H9 (cell line): ENCODE data around the gene NPHP4. TPM values are rescaled to one million over a fixed set of nuclear protein-coding genes. Genes with fewer than 3 reads are reported as not detected.

Experiments
- DNase-seq: peaks from one replicate; pipeline ENCODE4 v3.0.0-alpha.2; 2017
- H2AFZ ChIP-seq: one replicate; pipeline ENCODE4 v1.6.1; 2013; ENCODE audit warnings: mild to moderate bottlenecking, low read length, control low read depth, moderate library complexity
- H2AK5ac ChIP-seq: 2 replicates; pipeline ENCODE4 v1.6.1; 2013; ENCODE audit warnings: low read length, control low read depth, mixed read lengths; ENCODE audit not compliant: insufficient read length
- H2BK120ac ChIP-seq: one replicate; pipeline ENCODE4 v1.6.1; 2013; ENCODE audit warnings: low read depth, mild to moderate bottlenecking, low read length, control low read depth, inconsistent platforms; ENCODE audit not compliant: poor library complexity, severe bottlenecking
- H2BK12ac ChIP-seq: 2 replicates; pipeline ENCODE4 v1.6.1; 2013; ENCODE audit warnings: low read length, control low read depth, mixed read lengths, low read depth; ENCODE audit not compliant: insufficient read length
- H2BK15ac ChIP-seq: 2 replicates; pipeline ENCODE4 v1.6.1; 2013; ENCODE audit warnings: low read depth, low read length, control low read depth
- H2BK20ac ChIP-seq: one replicate; pipeline ENCODE4 v1.6.1; 2013; ENCODE audit warnings: low read depth, mild to moderate bottlenecking, low read length, control low read depth, inconsistent platforms; ENCODE audit not compliant: poor library complexity, severe bottlenecking
- H2BK5ac ChIP-seq: 2 replicates; pipeline ENCODE4 v1.6.1; 2013; ENCODE audit warnings: low read length, control low read depth, mixed read lengths; ENCODE audit not compliant: insufficient read length
- H3K14ac ChIP-seq: 2 replicates; pipeline ENCODE4 v1.6.1; 2013; ENCODE audit warnings: low read length, control low read depth; ENCODE audit not compliant: insufficient read depth
- H3K18ac ChIP-seq: 2 replicates; pipeline ENCODE4 v1.6.1; 2013; ENCODE audit warnings: low read depth, mild to moderate bottlenecking, mixed read lengths, low read length, control low read depth; ENCODE audit not compliant: insufficient read length
- H3K23ac ChIP-seq: 2 replicates; pipeline ENCODE4 v1.6.1; 2013; ENCODE audit warnings: low read length, control low read depth, mixed read lengths, low read depth; ENCODE audit not compliant: insufficient read length
- H3K23me2 ChIP-seq: 2 replicates; pipeline ENCODE4 v1.6.1; 2013; ENCODE audit warnings: low read depth, mild to moderate bottlenecking, mixed read lengths, low read length, control low read depth; ENCODE audit not compliant: insufficient read length, poor library complexity, severe bottlenecking
- H3K27ac ChIP-seq: 2 replicates; pipeline ENCODE4 v1.5.1; 2013; ENCODE audit warnings: low read length, control low read depth, mixed read lengths, low read depth; ENCODE audit not compliant: insufficient read length
- H3K27me3 ChIP-seq: 2 replicates; pipeline ENCODE4 v1.6.1; 2013; ENCODE audit warnings: low read length, control low read depth, inconsistent platforms; ENCODE audit not compliant: insufficient read depth
- H3K4ac ChIP-seq: 2 replicates; pipeline ENCODE4 v1.6.1; 2013; ENCODE audit warnings: low read depth, mild to moderate bottlenecking, control low read depth, inconsistent platforms, low read length, moderate library complexity
- H3K4me1 ChIP-seq: 2 replicates; pipeline ENCODE4 v1.6.1; 2013; ENCODE audit warnings: low read length, control low read depth, inconsistent platforms; ENCODE audit not compliant: insufficient read depth
- H3K4me2 ChIP-seq: 2 replicates; pipeline ENCODE4 v1.6.1; 2013; ENCODE audit warnings: low read length, control low read depth, mixed read lengths; ENCODE audit not compliant: insufficient read length, insufficient read depth
- H3K56ac ChIP-seq: 2 replicates; pipeline ENCODE4 v1.6.1; 2013; ENCODE audit warnings: low read depth, mild to moderate bottlenecking, mixed read lengths, low read length, control low read depth; ENCODE audit not compliant: insufficient read length
- H3K79me1 ChIP-seq: 2 replicates; pipeline ENCODE4 v1.6.1; 2013; ENCODE audit warnings: low read depth, mild to moderate bottlenecking, moderate library complexity, low read length, control low read depth, inconsistent platforms; ENCODE audit not compliant: insufficient read depth, poor library complexity, severe bottlenecking
- H3K79me2 ChIP-seq: 2 replicates; pipeline ENCODE4 v1.6.1; 2013; ENCODE audit warnings: low read length, control low read depth, inconsistent platforms; ENCODE audit not compliant: insufficient read depth
- H3K9ac ChIP-seq: 2 replicates; pipeline ENCODE4 v1.6.1; 2013; ENCODE audit warnings: low read length, control low read depth, mixed read lengths; ENCODE audit not compliant: insufficient read length; ENCODE audit errors: extremely low read depth
- H3K9me3 ChIP-seq: one replicate; pipeline ENCODE4 v1.6.1; 2013; ENCODE audit warnings: low read depth, low read length, inconsistent platforms; ENCODE audit not compliant: control insufficient read depth
- H3T11ph ChIP-seq: one replicate; pipeline ENCODE4 v1.6.1; 2013; ENCODE audit warnings: mild to moderate bottlenecking, low read length, control low read depth, inconsistent platforms
- H4K20me1 ChIP-seq: one replicate; pipeline ENCODE4 v1.6.1; 2013; ENCODE audit not compliant: control insufficient read depth, insufficient read length, insufficient read depth
- H4K5ac ChIP-seq: 2 replicates; pipeline ENCODE4 v1.6.1; 2013; ENCODE audit warnings: low read depth, mild to moderate bottlenecking, mixed read lengths, low read length, control low read depth; ENCODE audit not compliant: insufficient read length
- H4K8ac ChIP-seq: replicated peaks from 2 replicates; pipeline ENCODE4 v1.6.1; 2013; ENCODE audit warnings: low read length, control low read depth, mixed read lengths, low read depth; ENCODE audit not compliant: insufficient read length
- H4K91ac ChIP-seq: 2 replicates; pipeline ENCODE4 v1.6.1; 2013; ENCODE audit warnings: low read depth, mild to moderate bottlenecking, moderate library complexity, mixed read lengths, low read length, control low read depth; ENCODE audit not compliant: insufficient read length
- H3K27ac Mint-ChIP-seq, 3 experiments: 2 replicates in 2 of 3; 3 replicates in 1 of 3; pipeline ENCODE4 v1.8.0; 2020 to 2021; ENCODE audit warnings: mixed read lengths in 3 of 3, mild to moderate bottlenecking in 1 of 3, moderate library complexity in 1 of 3
- H3K27me3 Mint-ChIP-seq: 2 replicates; pipeline ENCODE4 v1.8.0; 2021; ENCODE audit warnings: low read depth, mild to moderate bottlenecking, moderate library complexity, mixed read lengths
- H3K36me3 Mint-ChIP-seq, 3 experiments: 2 replicates in 2 of 3; 3 replicates in 1 of 3; pipeline ENCODE4 v1.8.0; 2020 to 2021; ENCODE audit warnings: low read depth in 3 of 3, mixed read lengths in 3 of 3; ENCODE audit not compliant: insufficient read depth in 1 of 3
- H3K4me1 Mint-ChIP-seq, 2 experiments: 2 replicates each; pipeline ENCODE4 v1.8.0; 2020; ENCODE audit warnings: mixed read lengths in 2 of 2
- H3K4me3 Mint-ChIP-seq, 2 experiments: 2 replicates in 1 of 2; 3 replicates in 1 of 2; pipeline ENCODE4 v1.8.0; 2020 to 2021; ENCODE audit warnings: mild to moderate bottlenecking in 2 of 2, mixed read lengths in 2 of 2, moderate library complexity in 1 of 2
- H3K9me3 Mint-ChIP-seq, 2 experiments: 2 replicates in 1 of 2; 3 replicates in 1 of 2; pipeline ENCODE4 v1.8.0; 2020; ENCODE audit warnings: mild to moderate bottlenecking in 2 of 2, mixed read lengths in 2 of 2, moderate library complexity in 1 of 2
- whole genome bisulfite sequencing: extraction: QIAGEN DNeasy Blood & Tissue Kit; methylation state at CpG from one replicate; pipeline ENCODE4 v1.1.7; 2013; ENCODE audit warnings: missing lambda C conversion rate, low lambda C conversion rate, mixed read lengths; ENCODE audit not compliant: insufficient read length; ENCODE audit errors: extremely low coverage; 5-methylcytosine and 5-hydroxymethylcytosine counted together
- total RNA-seq: library from RNA; stranded (reverse); gene quantifications from 2 replicates; pipeline ENCODE4 v1.2.1, GENCODE V29; 2021
- TF ChIP-seq, protein P1 (sequence below): fragments of 200-600 bp; sonication (generic); conservative IDR thresholded peaks from 3 replicates; pipeline ENCODE4 v1.8.0; 2021; ENCODE audit warnings: antibody characterized with exemption, mild to moderate bottlenecking

Gene NPHP4
- total RNA-seq, 1 experiment from 2014 or later: 17.6 TPM

DNA sequence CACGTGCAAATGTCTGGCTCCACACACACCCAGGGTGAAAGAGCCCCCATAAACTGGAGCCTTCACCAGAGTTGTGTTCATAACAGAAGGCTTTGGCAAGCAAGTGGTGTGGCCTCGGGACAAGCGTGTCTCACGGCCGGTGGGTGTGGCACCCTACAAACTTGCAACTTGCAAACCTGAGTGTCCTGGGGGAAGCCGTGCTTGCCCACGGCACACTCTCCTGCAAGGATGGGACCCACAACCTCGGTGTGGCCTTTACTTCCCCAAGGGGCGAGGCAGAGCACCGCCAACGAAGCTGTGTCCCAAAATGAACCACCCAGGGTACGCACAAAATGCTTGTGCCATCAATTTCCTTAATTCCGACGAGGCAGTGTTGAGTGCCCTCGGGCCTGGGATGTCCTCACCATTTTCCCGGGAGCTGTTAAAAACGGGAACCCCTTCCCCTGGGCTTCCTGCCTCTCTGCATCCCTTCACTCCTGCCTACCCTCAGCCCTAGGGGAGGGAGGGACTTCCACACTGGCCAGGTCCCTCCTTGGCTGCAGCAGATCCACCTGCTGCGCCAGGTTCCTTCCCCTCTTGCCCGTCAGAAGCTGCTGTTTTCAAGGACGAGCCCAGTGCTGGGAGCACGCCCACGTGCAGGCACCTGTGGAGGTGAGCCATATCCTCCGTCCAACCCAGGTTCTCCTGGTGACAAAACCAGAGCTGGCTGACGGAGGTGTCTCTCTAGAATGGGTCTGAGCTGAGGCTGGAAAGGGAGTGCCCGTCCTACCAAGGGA, 111.4 kb downstream of the NPHP4 start:
- H3K27me3 ChIP-seq: no peaks in the 10 kb centered on the region
- WGBS: no CpG with 5 or more reads among the region's 25 CpGs
- Mint-ChIP-seq H3K4me3 (no peak overlapping the region), H3K4me1 (peaks cover 0 to 5% of the 10 kb centered on the region in 2 experiments; a peak in 2 of 4 replicates), H3K27me3 (peaks cover 2% of the 10 kb centered on the region; the same call in 1 of the 2 replicates), H3K36me3 (peaks cover 27 to 40% (median 36%) of the 10 kb centered on the region in 3 experiments), H3K9me3 (peaks cover 6 to 7% of the 10 kb centered on the region in 2 experiments; a peak in 4 of 5 replicates), H3K27ac (peak overlapping the region in 1 of 3 experiments; percentile 28; a peak in 1 of 7 replicates)
- H4K5ac ChIP-seq: no peak overlapping the region
- H2BK120ac ChIP-seq: no peak overlapping the region
- no peak overlapping the region for H2BK5ac ChIP-seq
- H3K4me2 ChIP-seq: no peak overlapping the region
- H2AK5ac ChIP-seq: no peak overlapping the region
- no peak overlapping the region for H3K23ac ChIP-seq
- H3K23me2 ChIP-seq: no peaks in the 10 kb centered on the region
- DNase-seq: no peak
- H3T11ph ChIP-seq: no peak overlapping the region
- no peak overlapping the region for H3K14ac ChIP-seq
- H3K56ac ChIP-seq: no peak overlapping the region
- no peak overlapping the region for H3K4ac ChIP-seq
- H3K79me1 ChIP-seq: no peaks in the 10 kb centered on the region
- H2BK12ac ChIP-seq: no peak overlapping the region
- H2BK15ac ChIP-seq: no peak overlapping the region
- no peaks in the 10 kb centered on the region for H3K9me3 ChIP-seq
- H4K91ac ChIP-seq: no peak overlapping the region
- H3K9ac ChIP-seq: no peak overlapping the region
- H3K79me2 ChIP-seq: no peaks in the 10 kb centered on the region
- TF ChIP-seq, protein P1, sequence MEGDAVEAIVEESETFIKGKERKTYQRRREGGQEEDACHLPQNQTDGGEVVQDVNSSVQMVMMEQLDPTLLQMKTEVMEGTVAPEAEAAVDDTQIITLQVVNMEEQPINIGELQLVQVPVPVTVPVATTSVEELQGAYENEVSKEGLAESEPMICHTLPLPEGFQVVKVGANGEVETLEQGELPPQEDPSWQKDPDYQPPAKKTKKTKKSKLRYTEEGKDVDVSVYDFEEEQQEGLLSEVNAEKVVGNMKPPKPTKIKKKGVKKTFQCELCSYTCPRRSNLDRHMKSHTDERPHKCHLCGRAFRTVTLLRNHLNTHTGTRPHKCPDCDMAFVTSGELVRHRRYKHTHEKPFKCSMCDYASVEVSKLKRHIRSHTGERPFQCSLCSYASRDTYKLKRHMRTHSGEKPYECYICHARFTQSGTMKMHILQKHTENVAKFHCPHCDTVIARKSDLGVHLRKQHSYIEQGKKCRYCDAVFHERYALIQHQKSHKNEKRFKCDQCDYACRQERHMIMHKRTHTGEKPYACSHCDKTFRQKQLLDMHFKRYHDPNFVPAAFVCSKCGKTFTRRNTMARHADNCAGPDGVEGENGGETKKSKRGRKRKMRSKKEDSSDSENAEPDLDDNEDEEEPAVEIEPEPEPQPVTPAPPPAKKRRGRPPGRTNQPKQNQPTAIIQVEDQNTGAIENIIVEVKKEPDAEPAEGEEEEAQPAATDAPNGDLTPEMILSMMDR: no peak
- no peak overlapping the region for H4K8ac ChIP-seq
- no peak overlapping the region for H3K27ac ChIP-seq
- H3K18ac ChIP-seq: no peak overlapping the region
- no peaks in the 10 kb centered on the region for H4K20me1 ChIP-seq
- no peak overlapping the region for H2AFZ ChIP-seq
- H2BK20ac ChIP-seq: no peak overlapping the region
- H3K4me1 ChIP-seq: no peaks in the 10 kb centered on the region
